Stimulated activated CD8-positive, alpha-beta memory T cell treated with anti-CD3 and anti-CD28 coated beads, Interleukin-15, amount 100 ng/mL, for 48 hours (primary cell): Measurements from ENCODE around the gene NKX1-2.

Source experiments
- DNase-seq, 2 donors: peaks; one replicate each; pipeline ENCODE4 v3.0.0-alpha.2; 2020; ENCODE audit warnings: low read depth in 2 of 2

Gene NKX1-2

DNA sequence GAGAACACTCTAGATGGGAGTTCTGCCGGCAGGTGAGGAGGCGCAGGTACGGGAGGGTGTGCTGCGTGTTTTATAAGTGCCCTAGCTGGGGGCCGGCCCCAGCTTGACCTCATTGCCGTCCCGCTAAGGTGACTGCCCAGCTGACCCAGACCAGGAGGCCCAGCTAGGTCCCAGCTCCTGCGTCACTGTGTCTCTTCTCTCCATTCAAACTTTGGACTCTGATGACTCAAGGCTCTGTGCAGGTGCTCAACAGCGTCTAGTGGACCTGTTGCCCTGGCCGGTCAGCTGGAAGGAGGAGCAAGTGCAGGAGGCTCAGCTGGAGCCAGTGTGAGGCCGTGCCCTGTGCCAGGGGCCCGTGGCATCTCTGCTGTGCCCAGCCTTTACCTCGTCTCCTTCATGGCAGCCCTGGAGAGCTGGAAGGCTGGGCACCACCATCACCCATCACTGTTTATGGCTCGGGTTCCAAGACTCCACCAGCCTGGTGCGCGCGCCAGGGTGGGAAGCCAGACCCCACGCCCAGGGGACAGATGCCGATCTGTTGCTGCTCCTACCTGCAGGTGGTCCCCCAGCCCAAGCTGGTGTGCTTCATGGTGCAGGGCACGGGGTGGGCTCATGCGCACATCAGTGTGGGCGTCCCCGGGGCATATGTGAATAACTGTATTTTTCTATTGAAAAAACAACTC, 26.3 kb upstream of the NKX1-2 start:
- no peak for DNase-seq

- DNase-seq = no peak
These were observed 24.8 kb upstream of the NKX1-2 start for GRCh38 chr10:124474514-124475070.

DNA sequence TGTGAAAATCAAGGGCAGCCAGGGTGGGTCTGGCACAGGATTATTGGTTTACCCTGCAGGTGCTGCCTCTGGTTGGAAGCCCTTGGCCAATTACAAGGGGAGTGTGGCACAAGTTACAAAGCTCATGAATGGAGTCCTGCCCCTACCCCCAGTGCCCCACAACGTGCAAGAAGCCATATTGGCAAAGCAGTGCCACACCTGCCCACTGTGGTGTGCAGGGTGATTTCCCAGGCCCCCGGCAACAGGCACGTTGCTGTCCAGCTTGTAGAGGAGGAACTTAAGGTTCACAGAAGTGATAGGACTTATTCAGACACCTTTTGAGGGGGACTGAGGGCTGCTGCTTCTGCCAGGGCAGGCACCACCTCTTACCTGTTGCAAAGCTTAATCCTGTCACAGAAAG, 23.2 kb upstream of the NKX1-2 start:
- no peak for DNase-seq

DNA sequence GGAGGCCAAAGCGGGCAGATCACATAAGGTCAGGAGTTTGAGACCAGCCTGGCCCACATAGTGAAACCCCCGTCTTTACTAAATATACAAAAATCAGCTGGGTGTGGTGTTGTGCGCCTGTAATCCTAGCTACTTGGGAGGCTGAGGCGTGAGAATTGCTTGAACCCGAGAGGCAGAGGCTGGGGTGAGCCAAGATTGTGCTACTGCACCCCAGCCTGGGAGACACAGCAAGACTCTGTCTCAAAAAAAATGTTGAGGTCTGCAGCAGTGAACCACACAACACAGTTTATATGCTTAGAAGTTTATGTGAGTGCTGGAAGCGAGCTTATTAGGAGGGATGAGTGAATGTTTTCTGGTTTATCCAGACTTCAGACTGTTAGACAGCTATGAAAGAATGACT, 22.2 kb upstream of the NKX1-2 start:
- DNase-seq = no peak

DNA sequence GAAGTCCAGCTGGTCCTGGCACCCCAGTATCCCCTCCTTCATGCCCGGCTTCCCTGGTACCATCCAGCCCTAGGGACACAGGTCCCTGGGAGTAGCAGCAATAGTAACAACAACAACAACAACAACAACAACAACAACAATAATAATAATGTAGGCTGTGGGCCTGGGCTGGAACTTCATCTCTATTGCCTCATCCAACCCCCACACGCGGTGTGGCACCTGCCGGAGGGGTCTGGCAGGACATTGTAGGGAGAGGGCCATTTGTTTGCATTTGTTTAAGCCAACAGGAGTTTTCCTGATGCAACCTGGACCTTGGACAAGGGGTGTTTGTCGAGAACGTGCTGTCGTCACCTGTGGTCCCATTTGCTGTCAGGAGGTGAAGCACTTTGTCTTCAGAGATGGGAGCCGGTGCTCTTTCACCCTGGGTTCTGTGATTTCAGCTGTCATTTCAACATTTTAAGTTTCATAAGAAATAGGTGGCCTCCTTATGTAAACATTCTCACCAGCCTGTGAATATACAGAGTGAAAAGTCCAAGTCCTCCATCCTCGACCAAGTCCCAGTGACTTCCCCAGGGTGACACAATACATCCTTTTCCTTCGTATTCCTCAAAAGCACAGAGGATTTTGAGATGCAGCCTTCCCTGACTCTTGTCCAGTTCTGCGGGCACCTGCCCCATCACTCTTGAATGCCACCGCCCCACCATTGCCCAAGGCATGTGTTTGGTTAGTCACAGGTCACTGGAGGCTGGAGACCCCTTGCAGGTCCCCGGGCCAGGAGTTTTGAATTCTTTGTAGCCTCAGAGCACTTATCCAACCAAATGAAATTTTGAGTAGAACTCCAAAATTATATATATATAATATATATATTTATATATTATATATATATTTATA, 21.0 kb upstream of the NKX1-2 start:
- DNase-seq = no peak

- no peak for DNase-seq
These were observed 20.2 kb upstream of the NKX1-2 start for GRCh38 chr10:124469956-124470484.

DNA sequence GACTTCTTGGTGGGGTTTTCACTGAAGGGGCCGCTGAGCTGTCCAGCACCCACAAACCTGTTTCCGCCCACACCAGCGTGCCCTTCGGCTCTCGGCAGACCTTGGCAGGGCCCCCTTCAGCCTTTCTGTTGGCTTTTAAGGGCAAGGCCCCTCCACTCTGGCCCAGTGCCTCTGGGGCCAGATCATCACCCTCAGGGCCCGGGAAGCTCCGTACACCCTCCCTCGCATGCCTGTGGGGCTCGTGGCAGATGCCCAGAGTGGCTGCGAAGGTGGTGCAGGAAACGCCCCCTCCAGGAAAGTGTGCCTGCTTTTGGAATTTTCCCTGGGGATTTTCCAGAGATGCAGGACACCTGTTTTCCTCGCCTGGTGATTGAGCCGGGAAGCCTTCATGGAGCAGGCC, 18.8 kb upstream of the NKX1-2 start:
- DNase-seq = no peak

GRCh38 chr10:124467165-124467564, 17.3 kb upstream of the NKX1-2 start:
- DNase-seq = no peak

- no peak for DNase-seq
These were observed 16.1 kb upstream of the NKX1-2 start for GRCh38 chr10:124465777-124466488.

DNA sequence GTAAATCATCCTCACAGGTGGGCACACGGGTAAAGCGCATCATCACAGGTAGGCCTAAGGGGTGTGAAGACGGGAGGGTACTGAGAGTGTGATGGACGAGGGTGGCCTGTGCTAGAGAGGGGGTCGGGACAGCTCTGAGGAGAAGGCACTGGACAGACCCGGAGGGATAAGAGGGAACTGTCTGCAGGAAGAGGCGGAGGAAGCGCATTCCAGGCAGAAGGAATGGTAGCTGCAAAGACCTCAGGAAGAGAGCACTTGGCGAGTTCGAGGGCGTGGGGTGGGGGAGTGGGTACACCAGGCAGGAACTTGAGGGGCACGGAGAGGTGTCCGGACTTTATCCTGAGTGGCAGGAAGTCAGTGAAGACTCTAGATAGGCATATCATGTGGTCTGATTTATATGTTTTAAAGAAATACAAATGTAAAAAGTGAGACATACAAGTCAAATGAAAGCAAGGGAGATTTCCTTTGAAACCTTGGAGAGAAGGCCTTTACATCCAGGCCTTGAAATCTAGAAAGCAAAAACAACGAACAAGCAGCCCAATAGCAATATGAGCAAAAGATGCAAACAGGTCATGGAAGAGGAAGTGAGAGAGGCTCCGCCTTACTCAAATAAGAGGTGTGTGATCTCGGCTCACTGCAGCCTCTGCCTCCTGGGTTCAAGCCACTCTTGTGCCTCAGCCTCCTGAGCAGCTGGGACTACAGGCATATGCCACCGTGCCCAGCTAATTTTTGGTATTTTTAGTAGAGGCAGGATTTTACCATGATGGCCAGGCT, 15.4 kb upstream of the NKX1-2 start:
- no peak for DNase-seq

DNA sequence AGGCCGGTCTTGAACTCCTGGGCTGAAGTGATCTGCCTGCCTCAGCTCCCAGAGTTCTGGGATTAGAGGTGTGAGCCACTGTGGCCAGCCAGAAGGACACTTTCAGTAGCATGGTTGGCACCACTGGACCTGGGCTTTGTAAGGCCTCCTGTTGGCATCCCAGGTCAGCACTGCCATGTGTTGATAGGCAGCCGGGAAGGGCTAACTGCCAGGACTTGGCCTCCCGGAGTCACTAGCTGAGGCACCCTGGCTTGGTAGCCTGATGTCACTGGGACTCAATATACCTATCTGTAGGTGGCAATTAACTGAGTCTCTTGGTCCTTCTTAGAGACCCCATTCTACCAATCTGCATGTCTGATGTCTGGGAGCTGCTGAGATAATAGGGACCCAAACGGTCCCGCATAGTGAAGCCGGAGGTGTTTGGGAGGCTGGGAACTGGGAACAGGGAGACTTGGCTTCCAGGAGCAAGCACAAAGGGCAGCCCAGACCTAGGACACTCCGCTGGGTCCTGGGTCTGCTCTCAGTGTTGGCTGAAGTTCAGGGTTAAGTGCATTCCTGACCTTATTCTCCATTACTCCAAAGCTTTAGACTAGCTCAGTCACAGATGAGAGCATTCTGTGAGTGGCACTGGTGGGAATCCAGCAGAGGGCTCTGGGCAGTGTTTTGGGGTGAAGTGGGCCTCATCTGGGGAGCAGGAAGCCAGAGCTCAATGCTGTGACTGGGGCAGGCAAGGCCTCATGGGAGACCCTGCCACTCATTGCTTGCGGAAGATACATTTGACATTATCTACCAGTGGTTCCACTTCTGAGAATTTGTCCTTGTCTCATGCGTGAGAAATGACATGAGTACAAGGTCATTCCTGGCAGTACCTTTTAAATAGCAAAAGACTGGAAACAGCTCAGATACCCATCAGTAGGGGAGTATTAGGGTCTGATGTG, 14.5 kb upstream of the NKX1-2 start:
- DNase-seq = no peak

DNA sequence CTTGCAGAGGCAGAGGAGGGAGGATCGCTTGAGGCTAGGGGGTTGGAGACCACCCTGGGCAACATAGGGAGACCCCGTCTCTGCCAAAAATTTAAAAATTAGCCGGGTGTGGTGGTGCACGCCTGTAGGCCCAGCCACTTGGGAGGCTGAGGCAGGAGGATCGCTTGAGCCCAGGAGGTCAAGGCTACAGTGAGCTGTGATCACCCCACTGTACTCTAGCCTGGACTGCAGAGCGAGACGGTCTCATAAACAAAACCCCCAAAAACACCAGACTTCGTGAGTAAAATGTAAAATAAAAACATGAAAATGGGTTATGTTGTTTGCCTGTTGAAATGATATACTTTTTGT, 12.5 kb upstream of the NKX1-2 start:
- DNase-seq = no peak

- DNase-seq = peak; percentile 80 to 83
These were observed 12.0 kb upstream of the NKX1-2 start, which contains the start of gene LHPP for GRCh38 chr10:124461642-124462347. Gene LHPP (plus strand): TSS chr10:124461823. CDS start chr10:124461863, 40 bp downstream.

- no peak for DNase-seq
These were observed 10.3 kb upstream of the NKX1-2 start for GRCh38 chr10:124460144-124460543.

GRCh38 chr10:124459395-124459794, 9.6 kb upstream of the NKX1-2 start:
- DNase-seq = no peak

DNA sequence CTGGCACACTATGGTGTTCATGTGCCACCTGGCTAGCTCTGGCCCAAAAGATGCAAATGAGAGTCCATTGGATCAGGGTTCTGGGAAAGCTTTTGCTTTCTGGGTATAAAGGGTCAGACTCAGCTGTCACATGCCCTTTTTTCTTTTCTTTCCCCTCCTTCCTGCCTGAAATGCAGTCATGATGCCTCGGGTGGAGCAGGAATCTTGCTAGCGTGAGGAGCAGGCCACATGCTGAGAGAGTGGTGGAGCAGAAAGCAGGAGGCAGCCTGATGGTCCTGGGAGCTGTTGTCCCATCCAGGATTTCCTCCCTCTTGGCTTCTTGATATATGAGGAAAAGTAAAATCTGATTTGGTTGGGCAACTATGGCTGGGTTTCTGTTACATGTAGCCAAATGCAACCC, 9.1 kb upstream of the NKX1-2 start:
- no peak for DNase-seq

DNA sequence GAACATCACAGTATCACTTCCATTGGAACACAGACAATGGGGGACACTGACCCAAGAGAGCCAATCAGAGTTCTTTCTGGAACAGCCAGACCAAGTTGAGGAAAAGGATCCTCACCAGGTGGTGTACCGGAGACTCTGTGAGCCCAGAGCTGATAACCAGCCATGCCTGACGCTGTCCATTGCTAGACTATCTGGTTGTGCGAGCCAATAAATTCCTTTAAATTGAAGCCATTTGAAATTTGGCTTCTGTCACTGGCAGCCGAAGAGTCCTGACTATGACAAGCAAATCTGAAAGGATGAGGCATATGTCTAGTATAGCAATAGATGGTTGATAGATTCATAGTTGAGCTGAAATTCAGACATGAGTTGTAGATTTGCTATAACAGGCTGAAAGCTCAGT, 8.6 kb upstream of the NKX1-2 start:
- DNase-seq = no peak

- DNase-seq = no peak
These were observed 5.6 kb upstream of the NKX1-2 start for GRCh38 chr10:124455441-124455840.

GRCh38 chr10:124453960-124454610, 4.2 kb upstream of the NKX1-2 start:
- DNase-seq = no peak
